Fibroblast of lung (primary cell): Measurements from ENCODE around the gene ATRIP.

Source experiments
- CTCF ChIP-seq, 2 donors: IDR thresholded peaks in 1 of 2; conservative IDR thresholded peaks in 1 of 2; 1 replicate in 1 of 2; 2 replicates in 1 of 2; pipeline ENCODE4 v1.5.1; 2011 to 2012; ENCODE audit warnings: low read length in 2 of 2, control low read depth in 1 of 2, inconsistent platforms in 1 of 2, low read depth in 1 of 2, mild to moderate bottlenecking in 1 of 2
- EZH2 ChIP-seq: IDR thresholded peaks from 2 replicates; pipeline ENCODE4 v1.5.1; 2012; ENCODE audit warnings: low read length, control low read depth, mild to moderate bottlenecking; ENCODE audit errors: missing control alignments

GRCh38 chr3:48428572-48429316 is 17.8 kb upstream of the ATRIP start:
- no peak for TF ChIP-seq CTCF (conservative IDR thresholded peaks at IDR 0.05 in 1 of 2, IDR thresholded peaks at IDR 0.05 in 1 of 2; ENCODE audit: low read depth in 1 of 2, low read length in 2 of 2)
- no peak for TF ChIP-seq EZH2
